HG03442 (cell line): ENCODE measurements around the gene G6PC3.

Experiments used
- ATAC-seq: cut with Tn5 transposase; IDR thresholded peaks from one replicate; pipeline ENCODE4 v1.9.1; 2021; ENCODE audit warnings: mild to moderate bottlenecking, moderate library complexity; ENCODE audit not compliant: unreplicated experiment

G6PC3 gene

DNA sequence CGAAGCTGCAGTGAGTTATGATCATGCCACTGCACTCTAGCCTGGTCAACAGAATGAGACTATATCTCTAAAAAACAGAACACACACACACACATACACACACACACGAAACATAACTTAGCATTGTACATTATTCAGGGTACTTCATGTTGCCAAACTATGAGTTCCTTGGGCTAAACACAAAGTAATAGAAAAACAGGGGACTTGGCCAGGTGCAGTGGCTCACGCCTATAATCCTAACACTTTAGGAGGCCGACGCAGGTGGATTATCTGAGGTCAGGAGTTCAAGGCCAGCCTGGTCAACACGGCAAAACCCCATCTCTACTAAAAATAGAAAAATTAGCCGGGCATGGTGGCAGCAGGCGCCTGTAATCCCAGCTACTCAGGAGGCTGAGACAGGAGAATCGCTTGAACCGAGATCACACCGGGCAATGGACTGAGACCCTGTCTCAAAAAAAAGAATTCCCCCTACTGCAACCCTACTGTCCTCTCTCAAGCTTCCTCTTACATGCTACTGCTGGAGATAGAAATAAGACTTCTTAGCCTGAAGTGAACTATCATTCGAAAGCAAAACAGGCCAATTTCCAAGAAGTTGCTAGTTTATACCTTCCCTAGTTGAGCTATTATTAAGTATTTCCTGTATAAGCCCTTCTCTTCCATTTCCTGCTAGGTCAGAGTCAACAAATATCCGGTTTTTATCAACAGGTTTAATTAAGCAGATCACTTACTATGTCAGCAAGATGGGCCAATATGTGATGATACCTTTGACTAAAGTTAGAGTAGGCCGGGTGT lies 11.2 kb upstream of the G6PC3 start:
- no peak for ATAC-seq

DNA sequence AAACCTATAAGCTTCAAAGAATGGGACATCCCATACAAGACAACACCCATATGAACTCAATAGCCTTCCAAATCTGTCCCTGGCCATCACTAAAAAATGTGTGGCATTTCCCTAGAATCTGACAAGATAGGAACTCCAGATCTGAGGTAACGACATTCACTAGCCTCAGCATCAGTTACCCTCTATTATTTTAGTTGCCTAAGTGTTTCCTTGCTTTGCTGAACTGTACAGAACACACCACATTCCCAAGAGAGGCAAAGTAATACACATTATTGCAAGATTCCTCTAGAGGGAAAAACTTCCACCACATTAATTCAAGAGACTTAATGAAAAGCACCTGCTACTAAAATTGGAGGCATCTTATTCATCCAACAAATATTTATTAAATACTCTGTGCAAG lies 9.1 kb upstream of the G6PC3 start:
- no peak for ATAC-seq

DNA sequence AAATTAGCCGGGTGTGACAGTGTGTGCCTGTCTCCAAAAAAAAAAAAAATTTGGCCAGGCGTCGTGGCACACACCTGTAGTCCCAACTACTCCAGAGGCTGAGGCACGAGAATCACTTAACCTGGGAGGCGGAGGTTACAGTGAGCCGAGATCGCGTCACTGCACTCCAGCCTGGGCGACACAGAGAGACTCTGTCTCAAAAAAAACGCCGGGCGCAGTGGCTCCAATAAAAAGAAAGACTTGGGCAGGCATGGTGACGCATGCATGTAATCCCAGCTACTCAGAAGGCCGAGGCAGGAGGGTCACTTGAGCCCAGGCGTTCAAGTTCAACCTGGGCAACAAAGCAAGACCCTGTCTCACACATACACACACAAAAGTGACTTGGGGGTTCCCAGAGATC lies 7.7 kb upstream of the G6PC3 start:
- no peak for ATAC-seq

DNA sequence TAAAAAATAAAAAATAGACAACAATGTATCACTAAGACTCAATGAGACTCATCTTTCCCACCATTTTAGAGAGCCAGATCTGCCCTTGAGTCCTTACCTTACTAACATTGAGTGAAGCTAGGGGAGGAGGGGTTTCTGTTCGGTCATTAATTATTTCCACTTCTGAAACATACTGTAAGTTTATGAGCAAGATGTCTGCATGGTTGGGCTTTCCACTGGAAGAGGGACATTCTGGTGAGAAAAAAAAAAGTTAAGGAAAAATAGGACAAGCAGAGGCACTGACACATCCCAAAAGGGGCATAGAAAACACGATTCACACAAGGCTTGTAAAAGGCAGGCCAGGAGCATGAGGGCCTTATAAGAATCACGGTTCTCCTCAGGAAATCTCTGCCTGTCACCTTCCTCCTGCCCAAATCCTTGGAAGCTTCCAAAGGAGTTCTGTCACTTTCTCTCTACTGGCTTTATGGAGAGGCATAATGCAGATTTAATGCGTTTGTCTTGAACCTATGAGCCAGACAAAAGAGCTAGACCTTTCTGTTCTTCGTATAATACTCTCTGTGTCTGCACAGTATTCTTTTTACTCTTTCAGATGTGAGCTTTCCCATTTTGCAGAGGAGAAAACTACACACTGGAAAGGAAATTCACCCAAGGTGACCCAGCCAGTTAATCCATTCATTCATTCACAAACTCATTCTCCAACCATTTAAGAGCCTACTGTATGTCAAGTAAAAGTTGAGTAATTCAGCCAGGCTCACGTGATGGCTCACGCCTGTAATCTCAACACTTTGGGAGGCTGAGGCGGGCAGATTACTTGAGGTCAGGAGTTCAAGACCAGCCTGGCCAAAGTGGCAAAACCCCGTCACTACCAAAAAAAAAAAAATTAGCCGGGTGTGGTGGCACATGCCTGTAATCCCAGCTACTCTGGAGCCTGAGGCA lies 6.6 kb upstream of the G6PC3 start:
- no peak for ATAC-seq

DNA sequence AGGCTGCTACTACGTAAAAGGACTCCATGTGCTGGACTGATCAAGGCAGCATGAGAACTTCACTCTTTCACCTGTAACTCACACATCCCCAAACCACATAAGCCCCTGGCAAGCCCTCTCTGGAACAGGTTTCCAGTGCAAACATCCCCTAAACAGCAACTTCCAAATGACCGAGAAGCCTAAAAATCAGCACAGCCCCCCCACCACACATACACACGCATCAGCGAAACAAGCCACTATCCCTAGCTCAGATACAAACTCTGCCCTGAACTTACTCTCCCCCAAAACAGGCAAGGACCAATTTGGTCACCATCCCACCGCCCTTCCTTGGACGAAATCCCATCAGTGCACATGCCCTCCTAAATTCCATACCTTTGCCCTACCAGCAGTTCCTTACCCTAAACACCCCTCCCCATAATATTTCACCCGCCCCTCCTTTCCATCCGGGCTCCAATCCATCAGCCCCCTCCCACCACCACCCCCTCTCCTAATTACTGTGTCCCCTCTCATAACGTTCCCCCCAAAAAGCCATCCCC lies 4.8 kb upstream of the G6PC3 start:
- no peak for ATAC-seq

DNA sequence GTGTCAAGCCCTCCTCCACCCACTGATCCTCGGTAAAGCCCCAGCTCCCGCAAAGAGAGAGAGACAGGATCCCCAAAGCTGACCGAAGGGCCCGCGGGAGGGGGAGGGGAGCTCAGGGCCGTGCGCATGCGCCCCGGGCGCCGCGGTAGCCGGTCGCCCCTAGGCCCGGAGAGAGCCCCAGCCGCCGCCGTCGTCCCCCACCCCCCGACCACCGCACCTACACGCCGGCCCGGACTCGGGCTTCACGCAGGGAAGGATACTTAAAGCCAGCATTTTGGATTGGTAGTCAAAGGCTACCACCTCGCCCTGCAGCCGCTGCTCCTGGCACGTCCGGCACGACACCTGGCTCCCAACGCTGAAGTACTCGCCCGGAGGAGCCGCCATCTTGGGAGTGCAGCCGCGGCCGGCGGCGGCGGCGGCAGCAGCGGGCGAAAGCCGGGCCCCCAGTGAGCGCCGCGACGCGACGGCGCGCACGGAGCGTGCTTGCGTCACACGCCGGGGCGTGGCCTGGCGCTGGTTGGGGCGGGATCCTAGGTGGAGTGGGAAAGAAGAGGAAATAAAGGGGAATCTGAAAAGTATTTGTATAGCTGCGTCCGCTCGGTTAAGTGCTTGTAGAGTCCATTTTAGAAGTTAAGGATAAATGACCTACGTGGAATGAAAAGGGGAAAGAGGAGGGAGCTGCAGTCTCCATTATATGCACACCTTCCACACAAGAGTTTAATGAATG lies 4.2 kb upstream of the G6PC3 start, which contains the start of gene LSM12:
TSS of gene LSM12 (minus strand) at position 468 of the 727 bp plus-strand sequence. CDS start at position 384, 84 bp downstream.
- peak; percentile 62 for ATAC-seq

DNA sequence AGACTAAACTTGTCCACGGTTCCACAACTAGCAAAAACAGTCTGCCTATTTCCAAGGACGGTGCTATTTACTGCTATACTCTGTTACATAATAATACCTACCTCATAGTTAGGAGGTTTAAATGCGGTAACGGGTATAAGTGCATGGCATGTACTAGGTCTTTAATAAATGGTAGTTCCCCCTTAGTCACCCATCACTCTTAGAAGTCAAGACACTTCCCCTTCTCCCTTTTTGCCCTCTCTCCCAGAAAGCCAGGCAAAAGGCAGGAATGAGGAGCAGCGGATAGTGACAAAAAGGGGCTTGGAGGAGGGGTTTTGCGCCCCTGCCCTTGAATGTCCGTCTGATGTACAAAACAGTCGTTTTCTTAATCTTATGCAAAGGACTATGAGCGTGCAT lies 3.0 kb upstream of the G6PC3 start:
- no peak for ATAC-seq

DNA sequence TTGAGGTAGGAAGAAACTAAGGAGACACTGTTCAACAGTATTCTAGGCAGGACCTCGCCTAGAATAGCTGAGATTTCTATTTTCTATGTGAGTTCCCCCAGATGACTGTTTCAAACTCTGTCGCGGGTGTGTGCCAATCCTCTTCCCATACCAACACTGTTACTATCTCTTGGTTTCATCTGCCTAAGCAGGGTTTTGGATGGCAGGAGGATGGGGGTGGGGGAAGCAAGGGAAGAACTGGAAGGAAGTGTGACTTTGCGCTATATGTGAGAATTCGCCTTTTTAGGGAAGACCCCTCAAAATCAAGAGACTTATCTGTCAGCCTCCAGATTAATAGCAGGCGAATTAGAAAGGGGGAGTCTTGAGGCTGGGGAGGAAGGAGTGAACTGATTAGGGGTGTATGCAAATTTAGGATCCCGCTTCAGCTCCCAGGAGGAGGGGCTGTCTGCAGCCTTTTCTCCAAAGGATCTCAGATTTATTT lies 521 bp upstream of the G6PC3 start:
- no peak for ATAC-seq

DNA sequence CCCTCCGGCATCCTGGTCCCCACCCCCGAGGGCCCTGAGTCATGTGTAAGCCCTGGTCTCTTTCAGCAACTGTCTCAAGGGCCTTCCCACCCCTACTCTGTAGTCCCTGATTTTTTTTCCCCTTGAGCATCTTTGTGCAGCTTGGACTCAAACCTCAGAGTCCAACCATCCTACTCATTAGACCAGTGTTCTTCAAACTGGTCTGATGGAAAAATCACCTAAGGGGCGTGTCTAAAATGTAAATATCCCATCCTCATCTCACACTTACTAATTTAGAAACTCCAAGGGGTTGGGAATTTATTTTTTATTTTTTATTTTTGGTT lies 624 bp downstream of the G6PC3 start:
- no peak for ATAC-seq

DNA sequence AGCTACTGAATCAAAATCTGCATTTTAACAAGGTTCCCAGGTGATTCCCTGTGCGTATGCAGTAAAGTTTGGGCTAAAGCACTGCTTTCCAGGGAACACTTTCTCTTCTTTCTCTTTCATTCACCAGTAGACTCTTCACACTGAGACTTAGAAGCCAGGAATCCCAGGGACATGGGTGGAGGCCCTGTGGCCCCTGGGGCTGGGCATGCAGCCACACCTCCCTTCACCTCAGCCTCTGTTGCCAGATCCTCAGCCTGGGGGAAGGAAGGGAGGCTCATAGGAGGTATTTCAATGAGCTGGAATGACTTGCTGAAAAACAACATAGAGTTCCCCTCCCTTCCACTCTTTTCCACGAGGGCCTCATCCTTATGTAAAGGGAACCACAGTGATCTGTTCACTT lies 1.2 kb downstream of the G6PC3 start:
- ATAC-seq = no peak

DNA sequence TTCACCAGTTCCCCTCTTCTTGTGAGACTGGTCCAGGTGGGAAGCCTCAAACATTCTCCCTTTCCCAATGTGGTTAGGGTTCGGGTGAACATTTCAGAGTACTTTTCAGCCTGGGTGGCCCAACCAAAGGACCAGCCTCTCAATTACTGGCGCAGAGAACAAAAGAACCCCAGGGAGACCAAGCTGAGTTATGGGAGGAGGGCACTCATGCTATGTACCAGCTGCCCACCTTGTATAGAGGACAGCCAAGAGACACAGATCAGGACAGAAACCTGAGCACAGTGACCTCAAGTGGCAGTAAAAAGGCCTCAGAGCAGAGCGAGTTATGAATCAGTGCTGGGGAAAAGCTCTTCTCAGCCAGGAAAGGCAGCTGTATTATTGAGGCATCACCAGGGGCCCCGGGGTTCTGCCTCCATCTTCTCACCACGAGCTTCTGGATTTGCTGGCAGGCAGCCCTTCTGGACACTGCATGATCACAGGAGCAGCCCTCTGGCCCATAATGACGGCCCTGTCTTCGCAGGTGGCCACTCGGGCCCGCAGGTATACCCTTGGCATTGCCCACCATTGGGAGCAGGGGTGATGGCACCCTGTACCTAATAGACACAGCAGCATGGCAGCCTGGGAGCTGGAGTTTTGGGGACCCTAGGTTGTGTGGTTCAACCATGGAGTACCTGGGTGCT lies 3.8 kb downstream of the G6PC3 start:
- no peak for ATAC-seq

DNA sequence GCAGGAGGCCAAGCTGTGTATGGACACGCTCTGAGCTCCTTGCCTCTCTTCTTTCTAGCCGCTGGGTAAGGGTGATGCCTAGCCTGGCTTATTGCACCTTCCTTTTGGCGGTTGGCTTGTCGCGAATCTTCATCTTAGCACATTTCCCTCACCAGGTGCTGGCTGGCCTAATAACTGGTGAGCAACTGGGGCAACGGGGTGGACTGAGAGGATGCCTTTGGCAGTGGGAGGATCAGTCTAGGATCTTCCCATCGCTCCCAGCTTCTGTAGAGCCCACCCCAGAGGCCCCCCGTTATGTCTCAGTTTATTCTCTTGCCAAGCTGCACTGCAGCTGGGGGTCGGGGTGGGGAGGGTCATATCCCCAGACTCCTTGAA lies 4.4 kb downstream of the G6PC3 start:
- no peak for ATAC-seq

DNA sequence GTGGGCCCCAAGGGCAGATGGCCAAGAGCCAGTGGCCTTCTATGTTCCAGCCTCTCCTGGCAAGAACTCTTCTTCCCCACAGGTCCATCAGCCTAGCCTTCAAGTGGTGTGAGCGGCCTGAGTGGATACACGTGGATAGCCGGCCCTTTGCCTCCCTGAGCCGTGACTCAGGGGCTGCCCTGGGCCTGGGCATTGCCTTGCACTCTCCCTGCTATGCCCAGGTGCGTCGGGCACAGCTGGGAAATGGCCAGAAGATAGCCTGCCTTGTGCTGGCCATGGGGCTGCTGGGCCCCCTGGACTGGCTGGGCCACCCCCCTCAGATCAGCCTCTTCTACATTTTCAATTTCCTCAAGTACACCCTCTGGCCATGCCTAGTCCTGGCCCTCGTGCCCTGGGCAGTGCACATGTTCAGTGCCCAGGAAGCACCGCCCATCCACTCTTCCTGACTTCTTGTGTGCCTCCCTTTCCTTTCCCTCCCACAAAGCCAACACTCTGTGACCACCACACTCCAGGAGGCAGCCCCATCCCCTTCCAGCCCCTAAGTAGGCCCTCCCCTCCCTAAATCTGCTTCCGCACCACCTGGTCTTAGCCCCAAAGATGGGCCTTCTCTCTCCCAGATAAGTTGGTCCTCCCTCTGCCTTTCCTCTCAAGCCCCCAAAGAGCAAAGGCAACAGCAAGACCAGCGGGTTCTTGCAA lies 5.2 kb downstream of the G6PC3 start:
- no peak for ATAC-seq

DNA sequence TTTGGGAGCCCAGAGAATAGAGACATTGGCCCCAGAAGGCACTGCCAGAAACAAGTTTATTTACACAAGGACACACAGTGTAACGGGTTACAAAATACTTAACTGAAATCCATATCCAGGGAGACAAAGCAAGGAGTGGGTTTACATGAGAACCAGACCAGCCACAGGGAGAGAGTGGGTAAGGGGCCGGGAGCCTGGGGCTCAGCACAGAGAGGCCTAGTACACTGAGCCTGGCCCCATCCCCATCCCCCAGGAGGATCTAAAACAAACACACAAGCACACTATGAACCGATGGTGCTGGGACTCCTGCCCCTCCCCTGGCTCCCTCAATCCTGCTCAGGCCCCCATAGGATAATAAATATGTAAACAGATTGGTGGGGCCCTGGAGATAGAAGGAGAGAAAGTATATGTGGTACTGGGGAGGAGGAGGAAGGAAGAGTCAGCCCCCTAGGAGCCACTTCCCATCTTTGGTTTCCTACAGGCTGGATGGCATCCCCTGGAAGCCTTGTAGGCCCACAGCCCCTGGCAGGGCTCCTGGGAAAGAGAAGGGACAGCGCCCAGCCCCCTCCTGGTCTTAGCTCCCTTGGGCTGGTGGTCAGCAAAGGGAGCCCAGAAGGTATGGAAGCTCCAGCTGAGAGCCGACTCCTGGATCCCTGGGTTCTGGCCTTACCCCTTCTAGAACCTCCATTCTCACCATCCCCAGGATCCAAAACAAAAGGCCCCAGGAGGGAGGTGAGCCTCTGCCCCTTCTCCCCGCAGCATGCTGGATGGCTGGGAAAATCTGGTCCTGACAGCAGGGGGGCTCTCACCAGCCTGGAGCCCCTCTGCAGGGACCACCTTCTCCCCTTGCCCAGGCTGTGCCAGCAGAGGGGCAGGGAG lies 6.4 kb downstream of the G6PC3 start:
- ATAC-seq = no peak

DNA sequence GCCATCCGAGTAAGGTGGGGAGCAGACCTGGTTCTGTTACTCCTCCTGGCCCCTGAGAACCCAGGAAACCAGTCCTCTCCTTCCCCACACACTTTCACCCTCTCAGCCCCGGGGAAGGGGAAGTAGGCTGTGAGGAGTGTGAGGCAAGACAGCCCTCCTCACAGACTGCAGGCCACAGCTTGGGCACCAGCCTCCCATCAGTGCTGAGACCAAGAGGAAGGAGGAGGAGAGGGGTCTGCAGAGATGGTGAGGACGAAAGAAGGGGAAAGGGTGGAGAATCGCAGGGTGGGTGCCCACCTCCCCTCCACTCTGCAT lies 7.0 kb downstream of the G6PC3 start:
- ATAC-seq = no peak

DNA sequence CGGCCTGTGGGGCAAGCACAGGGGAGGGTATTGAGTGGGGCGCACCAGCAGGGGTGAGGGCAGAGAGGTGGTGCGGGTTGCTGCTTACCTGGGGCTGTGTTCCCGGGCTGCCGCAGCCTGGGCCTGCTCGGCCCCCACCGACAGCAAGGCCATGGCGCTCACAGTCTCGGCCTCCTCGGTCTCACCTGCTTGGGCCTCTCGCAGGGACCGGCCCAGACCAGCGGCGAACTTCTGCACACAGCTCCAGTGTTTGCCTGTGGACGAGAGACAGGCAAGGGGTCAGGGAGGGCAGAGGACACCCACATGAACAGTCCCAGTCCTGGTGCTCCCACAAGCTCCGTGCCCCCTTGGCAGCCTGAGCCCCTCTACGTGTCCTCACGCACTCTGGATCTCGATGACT lies 7.9 kb downstream of the G6PC3 start:
- ATAC-seq = no peak

DNA sequence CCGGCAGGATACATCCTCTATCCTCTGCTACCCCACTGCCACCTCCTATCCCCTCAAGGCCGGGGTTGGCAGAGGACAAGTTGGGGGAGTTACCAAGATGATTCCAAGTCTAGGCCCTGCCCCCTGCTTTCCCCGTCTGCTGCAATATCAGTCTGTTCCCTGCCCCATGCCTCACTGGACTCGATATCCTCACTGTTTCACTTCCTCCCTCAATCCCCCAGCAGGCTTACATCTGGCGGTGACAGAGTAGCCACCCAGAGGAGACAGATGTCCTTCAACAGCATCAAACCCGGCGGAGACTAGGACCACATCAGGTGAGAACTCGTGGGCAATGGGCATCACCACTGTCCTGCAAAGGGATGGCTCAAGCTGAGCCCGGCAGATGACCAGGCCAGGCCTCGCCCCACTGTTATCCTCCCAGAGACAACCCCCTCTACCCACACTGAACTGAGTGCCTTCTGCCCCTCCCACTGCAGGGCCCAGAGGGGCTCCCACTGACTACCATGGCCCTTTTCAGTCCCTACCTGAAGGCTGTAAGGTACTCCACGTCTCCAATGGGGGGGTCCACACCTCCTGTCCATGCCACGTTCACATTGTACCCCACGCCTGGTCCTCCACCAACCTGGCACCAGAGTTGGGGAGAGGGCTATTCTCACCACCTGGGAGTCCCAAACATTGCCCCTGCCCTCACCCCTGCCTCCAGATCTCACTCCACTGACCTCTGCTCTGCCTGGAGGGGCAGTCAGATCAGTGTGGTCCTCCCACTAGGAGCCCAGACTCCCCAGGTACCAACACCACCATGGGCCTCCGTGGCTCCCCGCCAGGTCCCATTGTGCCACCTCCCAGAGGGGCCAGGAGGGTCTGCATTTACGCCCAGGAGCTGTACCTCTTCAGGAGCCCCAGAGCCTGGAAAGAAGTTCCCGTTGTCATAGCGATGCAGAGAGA lies 9.6 kb downstream of the G6PC3 start:
- ATAC-seq = no peak

DNA sequence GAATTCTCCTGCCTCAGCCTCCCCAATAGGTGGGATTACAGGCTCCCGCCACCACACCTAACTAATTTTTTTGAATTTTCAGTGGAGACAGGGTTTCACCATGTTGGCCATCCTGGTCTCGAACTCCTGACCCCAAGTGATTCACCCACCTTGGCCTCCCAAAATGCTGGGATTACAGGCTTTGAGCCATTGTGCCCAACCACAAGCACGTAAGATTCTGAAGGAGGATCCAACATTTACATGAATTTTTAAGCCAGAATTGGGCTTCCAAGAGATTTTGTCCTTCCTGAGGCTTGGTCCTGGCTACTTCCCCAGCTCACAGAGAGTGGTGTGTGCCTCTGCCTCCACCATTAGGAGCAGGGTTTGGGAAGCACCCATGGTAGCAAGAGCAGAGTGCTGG lies 11.1 kb downstream of the G6PC3 start:
- ATAC-seq = no peak
